Heart left ventricle (tissue), 16 donors: Measurements from ENCODE around the gene PDE6D. TPM values are rescaled to one million over a fixed set of nuclear protein-coding genes. Genes with fewer than 3 reads are reported as not detected.
A peak's percentile ranks its signal among the peaks of the same experiment; 100 is the strongest.

Experiments used
- ATAC-seq, 4 donors: fragments of 200-7000 bp; cut with Tn5 transposase; one replicate each; pipeline ENCODE4 v1.9.1; 2020 to 2022; ENCODE audit warnings: moderate library complexity in 4 of 4, mild to moderate bottlenecking in 3 of 4, moderate number of reproducible peaks in 1 of 4
- DNase-seq, 5 donors: peaks; one replicate each; pipeline ENCODE4 v3.0.0-alpha.2; 2020
- H3K27ac ChIP-seq, 12 donors: fragments of 200-600 bp; sonication (generic) in 4 of 12; one replicate each; pipeline versions ENCODE4 v1.5.0 to v1.8.0; 2016 to 2022; ENCODE audit warnings: mild to moderate bottlenecking in 2 of 12
- H3K27me3 ChIP-seq, 9 donors: fragments of 200-600 bp; sonication (generic) in 2 of 9; one replicate each; pipeline versions ENCODE4 v1.5.1 to v1.8.0; 2016 to 2022; ENCODE audit warnings: mild to moderate bottlenecking in 3 of 9
- H3K36me3 ChIP-seq, 9 donors: fragments of 200-600 bp; sonication (generic) in 2 of 9; one replicate each; pipeline versions ENCODE4 v1.5.0 to v1.8.0; 2018 to 2022; ENCODE audit warnings: mild to moderate bottlenecking in 2 of 9
- H3K4me1 ChIP-seq, 12 donors: fragments of 200-600 bp; sonication (generic) in 4 of 12; one replicate each; pipeline versions ENCODE4 v1.5.0 to v1.8.0; 2016 to 2022; ENCODE audit warnings: mild to moderate bottlenecking in 3 of 12
- H3K4me3 ChIP-seq, 12 donors: fragments of 200-600 bp; sonication (generic) in 4 of 12; one replicate each; pipeline versions ENCODE4 v1.5.0 to v1.8.0; 2017 to 2022; ENCODE audit warnings: mild to moderate bottlenecking in 9 of 12, moderate library complexity in 4 of 12
- H3K9me3 ChIP-seq, 12 donors: fragments of 200-600 bp; sonication (generic) in 4 of 12; one replicate each; pipeline versions ENCODE4 v1.5.0 to v1.8.0; 2016 to 2022; ENCODE audit warnings: mild to moderate bottlenecking in 1 of 12
- POLR2A ChIP-seq, 2 donors: fragments of 450-650 bp; IDR thresholded peaks; one replicate each; pipeline ENCODE4 v1.6.1; 2017; ENCODE audit warnings: antibody characterized with exemption in 2 of 2, mild to moderate bottlenecking in 2 of 2, moderate library complexity in 2 of 2
- WGBS, 4 donors: extraction: QIAGEN DNeasy Blood & Tissue Kit in 2 of 4; methylation state at CpG; one replicate each; pipeline versions ENCODE4 v1.1.5 to v1.1.7; 2013 to 2018; 5-methylcytosine and 5-hydroxymethylcytosine counted together
- intact Hi-C, 10 donors: fragments of 100-400 bp; cut with DNase I; formaldehyde crosslinking; loops; one replicate each; pipeline versions ENCODE4 v1.11.1 to v1.14.2; 2022
- polyA plus RNA-seq, 2 donors: library from polyadenylated mRNA; stranded (reverse); fragments of 200-250 nt; gene quantifications; one replicate each; pipeline ENCODE4 v1.2.3, GENCODE V29; 2013
- total RNA-seq, 9 donors: library from RNA; depleted of rRNA in 2 of 9; stranded (reverse); fragments of >200 nt in 2 of 9; fragmentation: NEBNext Ultra II Directional in 3 of 9; extraction: Animal tissue kit (Norgen Biotek cat#: 25700) in 3 of 9; gene quantifications; one replicate each; pipeline versions ENCODE4 v1.1.0 to v1.2.4, GENCODE V29; 2016 to 2023
- TF ChIP-seq, protein P1 (sequence below), 12 donors: fragments of 200-600 bp; sonication (generic) in 4 of 12; IDR thresholded peaks; one replicate each; pipeline versions ENCODE4 v1.5.0 to v1.8.0; 2018 to 2022; ENCODE audit warnings: antibody characterized with exemption in 12 of 12, mild to moderate bottlenecking in 5 of 12
- donor health status: ischemic (EF 13 %, LVEDD 7.1; RV severe dilation, severe dysfunction).
- donor health status: healthy with polysubstance abuse.
- donor health status: DM: no; HTN: yes; CAD: no.
- donor health status: DM: no; HTN: no; CAD: no.
- donor health status: ischemic (EF 25% LVEDD 6.9; RV normal size, moderate dysfunction).
- donor health status: ischemic (EF 25% LVEDD 5.7; RV mildly dilated, moderate dysfunction).
- donor health status: healthy.
- donor health status: DM: yes; HTN: yes; CAD: no.
- donor health status: ischemic (EF 35%, LVEDD 5.7; RV mildly dilated, moderate dysfunction).
- donor health status: nonischemic (EF 11% LVEDD 7.7; RV severe dilation, severe dysfunction).
- donor health status: DM: yes; HTN: yes; CAD: no.
- donor health status: PGD.
- donor health status: ischemic (EF 29% LVEDD 5.4; RV normal size, mild dysfunction).
- donor health status: nonischemic (EF 23%, LVEDD 6.1; RV moderate dilation, normal function).

Gene PDE6D
- total and polyA plus RNA-seq, 11 donors = 12.3 to 30.1 (median 19.8) TPM

DNA sequence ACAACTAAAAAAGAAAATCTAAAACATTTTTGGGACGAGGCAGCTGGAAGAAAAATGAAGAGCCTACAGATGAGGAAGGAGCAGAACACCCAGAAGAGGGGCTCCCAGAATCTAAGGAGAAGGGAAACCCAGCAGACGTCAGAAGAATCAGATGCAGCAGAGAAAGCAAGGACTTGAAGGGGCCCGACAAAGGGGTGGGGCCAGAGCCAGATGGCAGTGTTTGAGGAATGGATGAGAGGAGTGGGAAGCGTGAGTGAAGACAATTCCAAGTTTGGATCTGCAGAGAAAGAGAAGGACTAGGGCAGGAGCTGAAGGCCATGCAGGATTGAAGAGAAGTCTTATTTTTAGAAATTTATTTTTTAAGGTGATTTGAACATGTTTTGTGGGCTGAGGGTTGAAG lies 53.5 kb downstream of the PDE6D start:
- H3K4me1 ChIP-seq = no peaks in the 10 kb centered on the region
- TF ChIP-seq POLR2A (IDR thresholded peaks at IDR 0.05) = no peak
- 69 to 75% (median 72%) methylated on average over 4 of the region's 4 CpGs for WGBS, 4 donors

DNA sequence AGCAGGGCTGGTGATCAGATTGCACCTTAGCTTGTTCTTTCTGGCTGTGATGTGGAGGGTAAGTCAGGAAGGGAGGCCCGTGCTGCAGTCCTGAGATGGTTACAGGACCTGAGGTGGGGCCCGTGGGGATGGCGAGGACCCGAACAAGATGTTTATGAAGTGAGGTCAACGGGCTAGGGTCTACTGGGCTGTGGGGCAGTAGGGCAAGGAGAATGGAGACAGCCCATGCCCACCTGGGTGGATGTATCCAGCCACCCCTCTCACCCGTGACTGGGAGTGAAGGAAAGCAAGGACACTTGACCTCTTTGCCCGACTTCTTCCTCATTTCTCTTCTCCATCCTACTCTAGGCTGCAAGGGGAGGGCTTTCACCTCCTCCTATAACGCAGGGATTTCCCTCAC lies 54.8 kb downstream of the PDE6D start:
- 78 to 89% (median 86%) methylated on average over 8 of the region's 8 CpGs for WGBS, 4 donors
- no peak for TF ChIP-seq POLR2A (IDR thresholded peaks at IDR 0.05)
- TF ChIP-seq, protein P1, sequence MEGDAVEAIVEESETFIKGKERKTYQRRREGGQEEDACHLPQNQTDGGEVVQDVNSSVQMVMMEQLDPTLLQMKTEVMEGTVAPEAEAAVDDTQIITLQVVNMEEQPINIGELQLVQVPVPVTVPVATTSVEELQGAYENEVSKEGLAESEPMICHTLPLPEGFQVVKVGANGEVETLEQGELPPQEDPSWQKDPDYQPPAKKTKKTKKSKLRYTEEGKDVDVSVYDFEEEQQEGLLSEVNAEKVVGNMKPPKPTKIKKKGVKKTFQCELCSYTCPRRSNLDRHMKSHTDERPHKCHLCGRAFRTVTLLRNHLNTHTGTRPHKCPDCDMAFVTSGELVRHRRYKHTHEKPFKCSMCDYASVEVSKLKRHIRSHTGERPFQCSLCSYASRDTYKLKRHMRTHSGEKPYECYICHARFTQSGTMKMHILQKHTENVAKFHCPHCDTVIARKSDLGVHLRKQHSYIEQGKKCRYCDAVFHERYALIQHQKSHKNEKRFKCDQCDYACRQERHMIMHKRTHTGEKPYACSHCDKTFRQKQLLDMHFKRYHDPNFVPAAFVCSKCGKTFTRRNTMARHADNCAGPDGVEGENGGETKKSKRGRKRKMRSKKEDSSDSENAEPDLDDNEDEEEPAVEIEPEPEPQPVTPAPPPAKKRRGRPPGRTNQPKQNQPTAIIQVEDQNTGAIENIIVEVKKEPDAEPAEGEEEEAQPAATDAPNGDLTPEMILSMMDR (IDR thresholded peaks at IDR 0.05) = no peak

More for the DNA sequence above, 53.5 kb downstream of the PDE6D start:
- intact Hi-C loops = no loop called here
- ATAC-seq = no peak
- no peak for DNase-seq
- Histone ChIP-seq H3K36me3 (peaks cover 0 to 21% (median 16%) of the 10 kb centered on the region in 9 donors), H3K27me3 (no peaks in the 10 kb centered on the region), H3K4me3 (no peak overlapping the region), H3K9me3 (no peaks in the 10 kb centered on the region), H3K27ac (no peak overlapping the region)

DNA sequence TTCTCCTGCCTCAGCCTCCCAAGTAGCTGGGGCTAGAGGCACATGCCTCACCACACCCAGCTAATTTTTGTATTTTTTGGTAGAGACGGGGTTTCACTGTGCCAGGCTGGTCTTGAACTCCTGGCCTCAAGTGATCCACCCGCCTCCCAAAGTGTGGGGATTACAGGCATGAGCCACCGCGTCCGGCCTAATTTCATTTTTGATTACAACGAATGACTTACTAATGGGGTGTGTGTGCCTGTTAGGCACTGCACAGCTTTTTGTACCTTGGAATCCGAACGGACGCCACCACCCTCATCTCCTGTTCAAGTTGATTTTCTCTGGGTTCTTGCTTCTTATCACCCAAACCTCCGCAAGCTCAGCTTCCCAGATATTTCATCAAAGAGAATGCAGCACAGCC lies 55.6 kb downstream of the PDE6D start:
- DNase-seq (no peak), ATAC-seq (no peak)
- no peak for TF ChIP-seq POLR2A (IDR thresholded peaks at IDR 0.05)
- TF ChIP-seq, protein P1 (IDR thresholded peaks at IDR 0.05) = no peak
- no peaks in the 10 kb centered on the region for H3K27me3 ChIP-seq
- intact Hi-C loops = no loop called here
- H3K9me3 ChIP-seq = no peaks in the 10 kb centered on the region
- no peak overlapping the region for H3K4me3 ChIP-seq
- H3K36me3 ChIP-seq = peaks cover 0 to 6% (median 0%) of the 10 kb centered on the region in 9 donors
- 86 to 92% (median 88%) methylated on average over 10 of the region's 10 CpGs for WGBS, 4 donors
- H3K4me1 ChIP-seq = peaks cover 0 to 4% (median 0%) of the 10 kb centered on the region in 12 donors
- no peak overlapping the region for H3K27ac ChIP-seq

More for the DNA sequence above, 54.8 kb downstream of the PDE6D start:
- no peak overlapping the region for H3K4me3 ChIP-seq
- DNase-seq (no peak), ATAC-seq (peak in 1 of 4 donors; percentile 16)
- intact Hi-C loops = no loop called here
- no peak overlapping the region for H3K27ac ChIP-seq
- H3K36me3 ChIP-seq = peaks cover 0 to 8% (median 2%) of the 10 kb centered on the region in 9 donors
- no peaks in the 10 kb centered on the region for H3K4me1 ChIP-seq
- H3K9me3 ChIP-seq = no peaks in the 10 kb centered on the region
- no peaks in the 10 kb centered on the region for H3K27me3 ChIP-seq

GRCh38 chr2:231722721-231723307 lies 58.3 kb downstream of the PDE6D start:
- Histone ChIP-seq H3K9me3 (no peaks in the 10 kb centered on the region), H3K27me3 (no peaks in the 10 kb centered on the region), H3K4me3 (no peak overlapping the region), H3K27ac (no peak overlapping the region), H3K36me3 (no peaks in the 10 kb centered on the region), H3K4me1 (peaks cover 0 to 10% (median 0%) of the 10 kb centered on the region in 12 donors)
- 89 to 92% (median 91%) methylated on average over 8 of the region's 8 CpGs for WGBS, 4 donors
- no peak for DNase-seq
- TF ChIP-seq, protein P1 (IDR thresholded peaks at IDR 0.05) = no peak
- no peak for TF ChIP-seq POLR2A (IDR thresholded peaks at IDR 0.05)
- no peak for ATAC-seq
- intact Hi-C loops = loop anchor here in 1 of 10 donors (5.0 kb wide), 1 partner anchor 49 kb away; no protein-coding TSS in a partner anchor
